ENCODE measurements around the gene CHKB.

CHKB gene

GRCh38 chr22:50574383-50574755 is 8.3 kb downstream of the CHKB start:
- DNase-seq (ENCODE audit: low spot score), result no peak

DNA sequence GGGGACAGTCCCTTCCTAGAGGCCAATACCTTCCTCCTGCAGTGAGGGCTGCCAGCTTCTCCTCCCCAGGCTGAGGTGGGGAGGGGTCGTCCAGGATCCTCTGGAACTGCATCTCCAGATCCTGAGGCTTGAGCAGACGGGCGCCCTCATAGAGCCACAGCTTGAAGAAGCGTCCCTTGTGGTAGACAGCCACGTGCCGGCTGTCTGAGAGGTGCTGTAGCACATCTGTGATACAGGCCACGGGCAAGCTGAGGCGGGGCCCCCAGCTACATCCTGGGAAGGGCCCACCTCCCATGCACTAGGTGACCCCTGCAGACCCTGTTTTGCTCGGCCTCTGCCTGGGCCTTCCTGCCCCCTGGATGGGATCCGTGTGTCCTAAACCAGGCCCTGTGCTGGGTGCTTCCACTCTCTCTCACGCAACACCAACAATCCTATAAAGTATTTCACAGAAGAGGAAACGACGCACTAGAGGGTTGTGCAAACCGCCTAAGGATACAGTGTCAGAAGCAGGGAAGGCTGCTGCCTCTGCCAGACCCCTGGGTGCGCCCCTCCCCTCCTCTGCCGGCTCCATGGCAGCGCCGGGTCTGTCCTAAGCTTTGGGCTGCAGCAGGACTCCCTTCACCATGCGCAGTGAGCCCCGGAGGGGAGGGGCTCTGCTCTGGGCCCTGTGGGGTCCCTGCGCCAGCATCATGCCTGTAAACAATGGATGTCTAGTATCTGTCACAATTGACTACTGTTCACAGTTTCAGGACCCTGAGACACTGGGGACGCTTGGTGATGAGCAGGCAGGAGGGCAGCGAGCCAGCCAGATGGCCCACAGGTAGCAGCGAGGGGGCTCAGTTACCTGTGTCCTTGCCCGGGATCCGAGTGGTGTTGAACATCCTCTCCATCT is 8.9 kb downstream of the CHKB start:
- no peak for DNase-seq (ENCODE audit: low spot score)

DNA sequence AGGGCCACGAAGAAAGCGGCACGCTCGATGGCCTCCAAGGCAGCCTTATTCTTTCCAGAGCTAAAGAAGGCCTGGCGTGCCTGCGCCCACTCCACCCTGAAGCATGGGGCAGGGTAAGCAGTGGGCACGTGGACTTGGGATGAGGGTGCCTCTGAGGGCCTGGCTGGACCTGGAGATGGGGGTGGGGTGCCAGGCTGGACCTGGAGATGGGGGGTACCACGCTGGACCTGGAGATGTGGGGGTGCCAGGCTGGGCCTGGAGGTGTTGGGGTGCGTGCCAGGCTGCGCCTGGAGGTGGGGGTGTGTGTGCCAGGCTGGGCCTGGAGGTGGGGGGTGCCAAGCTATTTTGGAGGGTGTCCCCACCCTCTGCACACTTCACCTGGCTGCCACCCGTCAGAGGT is 9.7 kb downstream of the CHKB start:
- no peak for DNase-seq (ENCODE audit: low spot score)

- no peak for DNase-seq (ENCODE audit: low spot score)
These were observed 11.1 kb downstream of the CHKB start for GRCh38 chr22:50571264-50572175.

GRCh38 chr22:50570861-50571260 is 11.8 kb downstream of the CHKB start:
- DNase-seq (ENCODE audit: low spot score), result no peak

DNA sequence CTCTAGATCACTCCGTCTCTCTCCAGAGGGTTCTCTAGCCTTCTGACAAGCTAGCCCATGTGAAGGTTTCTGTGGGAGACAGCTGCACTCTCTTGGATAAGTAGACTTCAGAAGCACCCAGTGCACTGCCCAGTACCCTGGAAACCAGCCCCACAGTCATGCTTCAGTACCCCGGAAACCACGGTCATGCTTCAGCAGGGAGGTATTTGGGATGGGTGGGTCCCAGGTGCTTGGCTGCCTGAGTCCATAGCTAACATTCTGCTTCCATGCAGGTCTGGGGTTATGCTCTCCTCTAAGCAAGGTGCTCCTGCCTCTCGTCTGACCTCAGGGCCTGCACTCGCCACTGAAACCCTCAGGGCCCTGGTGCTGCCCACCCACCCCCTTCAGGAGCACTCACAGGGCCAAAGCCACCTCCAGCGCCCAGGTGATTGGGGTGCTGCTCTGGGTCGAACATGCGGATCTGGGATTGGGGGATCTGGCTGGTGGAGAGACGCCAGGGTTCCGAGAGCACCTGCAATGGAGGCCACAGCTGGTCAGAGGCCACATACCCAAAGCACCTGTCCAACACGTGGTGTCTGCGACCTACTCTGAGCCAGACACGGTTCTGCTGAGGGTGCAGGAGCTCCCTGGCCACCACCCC is 12.6 kb downstream of the CHKB start:
- no peak for DNase-seq (ENCODE audit: low spot score)

DNA sequence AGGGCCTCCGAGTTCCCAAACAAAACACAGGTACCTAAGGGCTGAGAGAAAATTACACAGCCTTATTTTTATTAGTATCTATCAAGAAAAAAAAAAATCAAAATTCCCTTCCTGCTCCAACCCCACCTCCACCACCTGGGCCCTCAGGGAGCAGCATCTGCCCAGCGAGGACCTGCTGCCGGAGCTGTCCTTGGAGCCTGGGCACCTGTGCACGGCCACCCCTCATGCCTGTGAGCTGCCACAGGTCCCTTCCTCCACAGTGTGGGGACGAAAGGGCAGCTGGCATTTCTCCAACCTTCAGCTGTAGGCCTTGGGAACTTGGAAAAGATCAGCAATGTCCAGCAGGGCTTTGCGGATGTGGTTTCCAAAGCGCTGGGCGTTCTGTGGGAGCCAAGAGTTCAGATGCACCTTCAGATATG is 13.6 kb downstream of the CHKB start:
- DNase-seq (ENCODE audit: low spot score), result no peak

GRCh38 chr22:50568626-50569025 is 14.0 kb downstream of the CHKB start:
- no peak for DNase-seq (ENCODE audit: low spot score)

DNA sequence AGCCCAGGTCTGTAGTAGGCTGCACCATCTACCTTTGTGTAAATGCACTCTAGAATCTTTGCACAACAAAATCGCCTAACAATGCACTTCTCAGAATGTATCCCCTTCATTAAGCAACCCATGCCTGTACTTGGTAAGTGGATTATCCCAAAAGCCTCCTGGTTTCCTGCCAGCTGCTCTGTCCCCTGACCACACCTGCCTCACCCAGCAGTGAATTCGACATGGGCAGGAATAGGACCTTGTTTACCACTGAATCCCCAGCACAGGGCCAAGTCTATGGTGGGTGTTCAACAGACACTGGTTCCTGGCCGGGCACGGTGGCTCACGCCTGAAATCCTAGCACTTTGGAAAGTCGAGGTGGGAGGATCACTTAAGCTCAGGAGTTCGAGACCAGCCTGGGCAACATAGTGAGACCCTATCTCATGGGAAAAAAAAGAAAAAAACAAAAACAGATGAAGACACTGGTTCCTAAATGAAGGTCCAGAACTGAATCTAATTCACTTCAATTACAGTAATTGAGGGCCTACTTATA is 14.9 kb downstream of the CHKB start:
- no peak for DNase-seq (ENCODE audit: low spot score)

- DNase-seq (ENCODE audit: low spot score), result no peak
These were observed 18.4 kb downstream of the CHKB start for GRCh38 chr22:50564289-50564688.

DNA sequence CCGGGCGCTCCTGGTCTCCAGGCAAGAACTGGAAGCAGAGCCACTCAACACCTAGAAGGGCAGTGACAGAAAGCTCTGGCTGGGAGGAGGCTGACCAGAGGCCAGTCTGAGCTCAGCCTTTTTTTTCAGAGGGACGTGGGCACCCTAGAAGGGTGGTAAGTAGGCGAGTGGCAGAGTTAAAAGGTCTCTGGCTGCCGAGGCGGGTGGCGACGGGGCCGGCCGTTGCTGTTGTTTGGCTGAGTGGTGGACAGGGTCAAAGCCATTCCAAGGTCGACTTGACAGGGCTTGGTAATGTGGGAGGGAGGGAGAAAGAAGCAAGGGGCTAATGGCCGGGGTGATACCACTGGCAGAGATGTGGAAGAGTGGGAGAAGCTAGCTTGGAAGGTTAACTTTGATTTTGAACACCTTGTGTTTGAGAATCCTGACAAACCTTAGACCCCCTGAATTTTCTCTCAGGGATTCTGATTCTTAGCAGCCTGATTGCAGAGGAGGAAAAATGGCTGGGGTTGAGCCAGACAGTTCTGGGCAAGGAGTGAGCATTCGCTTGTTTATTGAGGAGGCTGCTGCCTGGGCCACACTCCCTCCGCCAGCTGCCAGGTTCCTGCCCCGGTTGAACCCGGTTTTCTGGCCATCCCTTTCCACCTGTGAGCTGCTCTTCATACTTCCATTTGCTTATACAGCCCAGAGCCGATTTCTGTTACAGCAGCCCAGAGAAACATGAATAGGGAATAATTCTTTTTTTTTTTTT is 19.1 kb downstream of the CHKB start:
- DNase-seq (ENCODE audit: low spot score), result no peak

- peak; percentile 95 for DNase-seq (ENCODE audit: low spot score)
These were observed 19.9 kb downstream of the CHKB start, which contains the start of gene SYCE3 for GRCh38 chr22:50562523-50563412. Gene SYCE3 (minus strand): TSS chr22:50562919. CDS start chr22:50556405, 6,514 bp downstream.

DNA sequence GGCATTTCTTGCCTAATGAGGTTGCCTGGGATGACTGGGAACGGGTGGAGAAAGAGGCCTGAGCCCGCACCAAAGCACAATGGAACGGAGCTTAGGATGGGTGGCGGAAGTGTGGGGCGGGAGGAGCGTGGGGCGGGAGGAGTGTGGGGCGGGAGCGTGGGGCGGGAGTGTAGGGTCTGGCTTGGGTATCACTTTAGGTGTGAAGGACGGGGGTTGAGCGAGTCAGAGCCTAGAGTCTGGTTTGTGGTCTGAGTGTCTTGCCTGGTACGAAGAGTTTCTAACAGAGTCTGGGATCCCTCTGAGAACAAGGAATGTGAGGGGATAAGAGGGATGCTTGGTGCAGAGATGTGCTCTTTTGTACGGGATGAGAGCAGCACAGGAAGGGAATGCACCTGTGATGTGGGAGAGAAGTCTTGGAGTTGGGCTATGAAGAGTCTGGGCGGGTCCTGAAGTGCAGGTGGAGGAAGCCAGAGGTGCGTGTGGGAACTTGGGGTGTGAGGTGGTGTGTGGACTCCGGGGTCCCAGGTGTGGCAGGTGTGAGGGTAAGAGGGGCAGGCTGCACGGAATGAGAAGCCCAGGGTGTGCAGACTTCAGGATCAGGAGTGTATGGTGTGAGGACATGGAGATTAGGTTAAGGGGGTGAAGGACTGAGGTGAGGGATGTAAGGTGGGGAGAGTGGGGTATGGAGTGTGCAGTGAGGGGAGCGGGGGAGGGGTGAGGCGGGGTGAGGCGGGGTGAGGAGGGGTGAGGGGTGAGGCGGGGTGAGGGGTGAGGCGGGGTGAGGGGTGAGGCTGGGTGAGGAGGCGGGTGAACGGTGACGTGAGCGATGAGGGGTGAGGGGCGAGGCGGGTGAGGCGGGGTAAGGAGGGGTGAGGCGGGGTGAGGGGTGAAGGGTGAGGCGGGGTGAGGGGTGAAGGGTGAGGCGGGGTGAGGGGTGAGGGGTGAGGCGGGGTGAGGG is 21.0 kb downstream of the CHKB start:
- no peak for DNase-seq (ENCODE audit: low spot score)

DNA sequence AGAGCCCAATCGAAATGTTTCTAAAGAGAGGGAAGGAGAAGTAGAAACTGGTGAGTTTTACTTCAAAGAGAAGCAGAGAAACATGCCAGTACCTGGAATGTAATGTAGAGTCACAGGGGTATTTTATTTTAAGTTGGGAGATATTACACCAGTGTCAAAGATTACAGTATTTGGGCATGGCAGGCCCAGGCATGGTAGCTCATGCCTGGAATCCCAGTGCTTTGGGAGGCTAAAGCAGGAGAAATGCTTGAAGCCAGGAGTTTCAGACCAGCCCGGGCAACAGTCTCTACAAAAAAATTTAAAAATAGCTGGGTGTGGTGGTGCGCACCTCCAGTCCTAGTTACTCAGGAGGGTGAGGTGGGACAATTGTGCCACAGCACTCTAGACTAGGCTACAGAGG is 22.6 kb downstream of the CHKB start:
- DNase-seq (ENCODE audit: low spot score), result no peak

DNA sequence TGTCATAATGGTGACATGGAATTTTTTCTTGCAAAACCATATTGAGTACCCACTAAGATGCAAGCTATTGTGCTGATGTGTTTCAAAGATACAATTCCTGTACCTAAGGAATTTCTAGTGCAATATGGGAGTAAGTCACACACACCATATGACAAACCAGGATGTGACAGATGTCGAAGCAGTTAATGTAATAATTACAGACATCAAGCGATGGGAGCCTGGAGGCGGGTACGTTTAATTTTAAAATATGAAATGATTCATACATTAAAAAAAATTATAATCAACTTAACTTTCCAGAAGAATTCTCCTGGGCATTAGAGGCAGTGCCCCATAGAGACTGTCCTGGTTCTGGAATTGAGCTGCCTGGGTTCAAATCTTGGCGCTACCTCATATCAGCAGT is 25.9 kb downstream of the CHKB start:
- no peak for DNase-seq (ENCODE audit: low spot score)

GRCh38 chr22:50553310-50553709 is 29.3 kb downstream of the CHKB start:
- DNase-seq (ENCODE audit: low spot score), result no peak

- no peak for DNase-seq (ENCODE audit: low spot score)
These were observed 31.4 kb downstream of the CHKB start for GRCh38 chr22:50551160-50551752.

- DNase-seq (ENCODE audit: low spot score), result no peak
These were observed 32.3 kb downstream of the CHKB start for GRCh38 chr22:50550395-50550794.

Measured in CD4-positive, alpha-beta T cell treated with Interleukin-6 at 100 ng/mL for 8 hours (primary cell).